Subcutaneous adipose tissue (tissue), 4 donors: ENCODE results near the gene IL3RA. TPM values are rescaled to one million over a fixed set of nuclear protein-coding genes. Genes with fewer than 3 reads are reported as not detected.

Source experiments
- small RNA-seq: library from RNA; depleted of rRNA; stranded (forward); fragments of <200 nt; gene quantifications from one replicate; pipeline ENCODE3, GENCODE V24; 2016
- total RNA-seq, 4 donors: library from RNA; depleted of rRNA; stranded (reverse); fragments of >200 nt; gene quantifications; one replicate each; pipeline ENCODE4 v1.1.0, GENCODE V29; 2016
- TF ChIP-seq, protein P1 (sequence below): fragments of 450-650 bp; IDR thresholded peaks from one replicate; pipeline ENCODE4 v1.5.1; 2016; ENCODE audit warnings: low read depth, mild to moderate bottlenecking, control low read depth, antibody characterized with exemption, moderate library complexity

IL3RA gene
- total RNA-seq, 4 donors from 2014 or later, result 5.3 to 23.5 (median 13.2) TPM

DNA sequence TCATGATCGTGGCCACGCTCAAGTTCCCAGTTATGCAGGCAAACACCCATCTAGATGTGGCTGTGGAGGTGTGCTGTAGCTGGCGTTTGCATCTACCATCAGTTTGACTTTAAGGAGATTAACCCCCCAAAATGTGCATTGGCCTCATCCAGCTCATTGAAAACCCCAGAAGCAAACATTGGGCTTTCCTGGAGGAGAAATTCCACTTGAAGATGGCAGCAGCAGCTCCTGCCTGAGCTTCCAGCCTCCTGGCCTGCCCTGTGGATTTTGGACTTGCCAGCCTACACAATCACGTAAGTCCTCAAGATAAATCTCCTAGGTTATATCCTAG lies 85.5 kb downstream of the IL3RA start:
- TF ChIP-seq, protein P1, sequence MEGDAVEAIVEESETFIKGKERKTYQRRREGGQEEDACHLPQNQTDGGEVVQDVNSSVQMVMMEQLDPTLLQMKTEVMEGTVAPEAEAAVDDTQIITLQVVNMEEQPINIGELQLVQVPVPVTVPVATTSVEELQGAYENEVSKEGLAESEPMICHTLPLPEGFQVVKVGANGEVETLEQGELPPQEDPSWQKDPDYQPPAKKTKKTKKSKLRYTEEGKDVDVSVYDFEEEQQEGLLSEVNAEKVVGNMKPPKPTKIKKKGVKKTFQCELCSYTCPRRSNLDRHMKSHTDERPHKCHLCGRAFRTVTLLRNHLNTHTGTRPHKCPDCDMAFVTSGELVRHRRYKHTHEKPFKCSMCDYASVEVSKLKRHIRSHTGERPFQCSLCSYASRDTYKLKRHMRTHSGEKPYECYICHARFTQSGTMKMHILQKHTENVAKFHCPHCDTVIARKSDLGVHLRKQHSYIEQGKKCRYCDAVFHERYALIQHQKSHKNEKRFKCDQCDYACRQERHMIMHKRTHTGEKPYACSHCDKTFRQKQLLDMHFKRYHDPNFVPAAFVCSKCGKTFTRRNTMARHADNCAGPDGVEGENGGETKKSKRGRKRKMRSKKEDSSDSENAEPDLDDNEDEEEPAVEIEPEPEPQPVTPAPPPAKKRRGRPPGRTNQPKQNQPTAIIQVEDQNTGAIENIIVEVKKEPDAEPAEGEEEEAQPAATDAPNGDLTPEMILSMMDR, result no peak

DNA sequence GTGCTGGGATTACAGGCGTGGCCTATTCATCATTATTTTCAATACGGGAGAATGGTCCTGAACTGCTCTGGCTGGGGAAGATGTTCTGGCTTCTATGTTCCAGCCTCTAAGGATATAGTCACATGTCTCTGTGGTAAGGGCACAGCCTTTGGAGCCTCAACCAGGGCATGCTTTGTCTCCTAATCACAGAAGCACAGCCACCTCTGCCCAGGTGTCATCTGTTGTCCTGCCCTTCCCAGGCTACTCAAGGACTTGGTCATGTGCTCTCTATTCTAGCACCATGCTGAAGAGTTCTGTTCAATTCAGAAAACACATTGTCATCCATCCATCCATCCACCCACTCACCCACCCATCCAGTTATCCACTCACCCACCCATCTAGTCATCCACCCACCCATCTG lies 86.6 kb downstream of the IL3RA start:
- TF ChIP-seq, protein P1, result no peak

DNA sequence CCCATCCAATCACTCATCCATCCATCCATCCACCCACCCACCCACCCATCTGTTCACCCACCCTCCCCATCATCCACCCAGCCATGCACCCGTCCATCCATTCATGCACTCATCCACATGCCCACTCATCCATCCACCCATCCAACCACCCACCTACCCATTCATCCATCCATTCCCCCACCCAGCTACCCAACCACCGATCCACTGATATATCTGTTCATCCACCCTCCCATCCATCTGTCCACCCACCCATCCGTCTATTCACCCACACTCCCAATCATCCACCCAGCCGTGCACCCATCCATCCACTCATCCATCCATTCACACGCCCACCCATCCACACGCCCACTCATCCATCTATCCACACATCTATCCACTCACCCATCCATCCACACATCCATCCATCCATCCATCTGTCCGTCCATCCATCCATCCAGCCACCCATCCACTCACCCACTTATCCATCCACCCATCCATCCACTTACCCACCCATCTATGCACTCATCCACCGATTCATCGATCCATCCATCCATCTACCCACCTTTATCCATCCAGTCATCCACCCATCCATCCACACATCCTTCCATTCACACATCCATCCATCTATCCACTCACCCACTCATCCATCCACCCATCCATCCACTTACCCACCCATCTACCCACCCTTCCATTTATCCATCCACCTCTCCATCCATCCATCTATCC lies 87.7 kb downstream of the IL3RA start:
- TF ChIP-seq, protein P1, result no peak

DNA sequence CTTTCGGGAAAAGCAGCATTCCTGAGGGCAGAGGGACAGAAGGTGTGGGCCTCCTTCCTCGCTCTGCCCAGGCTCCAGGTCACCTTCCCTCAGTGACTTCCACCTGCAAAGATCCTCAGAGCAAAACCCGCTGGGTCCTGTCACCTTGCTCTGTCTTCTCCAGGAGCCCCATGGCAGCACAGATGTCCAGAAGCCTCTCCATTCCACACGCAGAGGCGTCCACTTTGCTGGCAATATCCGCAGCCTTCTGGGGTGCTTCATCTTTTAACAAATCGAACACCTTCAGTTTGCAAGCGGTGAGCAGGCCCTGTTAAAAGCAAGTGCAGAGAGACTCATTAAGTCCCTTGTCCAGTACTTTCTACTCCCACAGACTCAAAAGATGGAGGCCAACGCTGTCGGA lies 88.8 kb downstream of the IL3RA start:
- TF ChIP-seq, protein P1, result no peak

DNA sequence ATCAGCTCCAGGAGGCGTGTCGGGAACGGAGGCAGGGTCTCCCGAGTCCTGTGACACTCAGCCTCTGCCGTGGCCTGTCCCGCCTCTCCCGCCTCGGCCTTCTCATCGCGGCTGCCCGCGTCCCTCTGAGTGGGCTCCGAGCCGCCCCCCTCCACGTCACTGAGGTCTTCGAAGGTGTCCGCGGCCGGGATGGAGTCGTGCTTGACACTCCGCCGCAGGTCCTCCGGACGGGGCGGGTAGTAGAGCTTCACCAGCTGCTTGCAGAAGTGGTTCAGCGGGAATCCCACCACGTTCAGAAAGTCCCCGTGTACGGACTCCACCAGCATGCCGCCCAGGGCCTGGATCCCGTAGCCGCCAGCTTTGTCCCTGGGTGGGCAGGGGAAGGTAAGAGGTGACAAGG lies 91.2 kb downstream of the IL3RA start:
- TF ChIP-seq, protein P1, result no peak

DNA sequence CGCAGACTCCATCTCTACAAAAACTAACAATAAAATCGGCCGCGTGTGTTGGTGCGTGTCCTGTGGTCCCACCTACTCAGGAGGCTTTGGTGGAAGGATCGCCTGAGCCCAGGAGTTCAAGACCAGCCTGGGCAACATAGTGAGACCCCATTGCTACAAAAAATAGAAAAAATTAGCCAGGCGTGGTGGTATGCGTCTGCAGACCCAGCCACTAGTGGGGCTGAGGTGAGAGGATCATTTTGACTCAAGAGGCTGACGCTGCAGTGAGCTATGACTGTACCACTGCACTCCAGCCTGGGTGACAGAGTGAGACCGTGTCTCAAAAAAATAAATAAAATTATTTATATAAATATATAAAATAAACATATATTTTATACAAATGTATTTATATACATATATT lies 93.9 kb downstream of the IL3RA start:
- TF ChIP-seq, protein P1, result no peak

Small RNAs within 50 kb of the gene (small RNA-seq; reads per million reads assigned to genes)
- gene MIR3690 (not detected), gene RNA5SP498 (not detected)

Other genes starting within 250 kb of the IL3RA start
- gene CRLF2, start 124.1 kb upstream of the IL3RA start, total RNA-seq, result 1 to 10 TPM in 1 of 4 donors, under 1 TPM in 1, not detected in 2; 0.22 to 1.5 TPM
- gene CSF2RA, start 68.0 kb upstream of the IL3RA start, total RNA-seq, result 100 to 1,000 TPM in 1 of 4 donors, 10 to 100 TPM in 2, 1 to 10 TPM in 1; 8.6 to 112 (median 62.7) TPM
- 100 to 1,000 TPM; 151 to 341 (median 252) TPM for gene SLC25A6, start 55.3 kb downstream of the IL3RA start, total RNA-seq
- gene ASMTL, start 116.1 kb downstream of the IL3RA start, total RNA-seq, result 10 to 100 TPM; 13.4 to 31.5 (median 24.5) TPM
- gene P2RY8, start 200.4 kb downstream of the IL3RA start, total RNA-seq, result 1 to 10 TPM in 3 of 4 donors, under 1 TPM in 1; 0.98 to 7.1 (median 2.7) TPM